NT2/D1 (cell line): Measurements from ENCODE around the gene UBE2U.

Experiments
- SUZ12 ChIP-seq: IDR thresholded peaks from 2 replicates; pipeline ENCODE4 v1.6.1; 2011; ENCODE audit not compliant: insufficient read length, insufficient read depth; ENCODE audit errors: extremely low read depth
- ZNF274 ChIP-seq: IDR thresholded peaks from 2 replicates; pipeline ENCODE4 v1.6.1; 2011; ENCODE audit warnings: mild to moderate bottlenecking, low read depth, low read length

- TF ChIP-seq ZNF274 = no peak
- no peak for TF ChIP-seq SUZ12
Measured at GRCh38 chr1:64220241-64220640, 16.8 kb downstream of the UBE2U start.
